ENCODE results near the gene TM2D1. TPM values are rescaled to one million over a fixed set of nuclear protein-coding genes. Genes with fewer than 3 reads are reported as not detected.

TM2D1 gene
- total and polyA plus RNA-seq, 9 of the 15 experiments (the other 6 are each of a cell fraction or from before 2014, with no cell fraction given): 24.5 to 65.2 (median 47.7) TPM

- TF ChIP-seq ZNF318 (IDR thresholded peaks at IDR 0.05; ENCODE audit: borderline replicate concordance in 1 of 2, low read depth in 1 of 2) (0 out of 4 replicates have a peak, but pooled peaks of 1 of the 2 experiments have one; percentile 30), TCF3 (CRISPR knock-in tag; IDR thresholded peaks at IDR 0.05) (peak; percentile 49; the same call in 1 of the 2 replicates)
Measured at GRCh38 chr1:61708953-61709907, 15.7 kb downstream of the TM2D1 start (continued).

All from K562 (cell line).